ENCODE measurements around the gene INTS1. TPM values are rescaled to one million over a fixed set of nuclear protein-coding genes. Genes with fewer than 3 reads are reported as not detected.

The INTS1 gene
- polyA plus RNA-seq, 1 donor from 2014 or later = 21.1 TPM

DNA sequence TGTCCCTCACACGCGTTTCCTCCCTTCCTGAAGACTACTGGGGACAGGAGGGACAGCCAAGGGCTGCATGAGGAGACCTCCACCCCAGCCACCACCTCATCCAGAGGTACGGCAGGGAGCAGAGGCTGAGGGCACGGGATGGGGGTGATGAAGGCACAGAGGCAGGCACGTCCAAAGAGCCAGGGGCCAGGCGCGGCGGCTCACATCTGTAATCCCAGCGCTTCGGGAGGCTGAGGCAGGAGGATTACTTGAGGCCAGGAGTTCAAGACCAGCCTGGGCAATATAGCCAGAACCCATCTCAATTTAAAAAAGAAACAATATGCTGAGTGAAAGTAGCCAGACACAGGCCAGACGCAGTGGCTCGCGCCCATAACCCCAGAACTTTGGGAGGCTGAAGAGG is 48.2 kb downstream of the INTS1 start:
- TF ChIP-seq POLR2AphosphoS5 (IDR thresholded peaks at IDR 0.05) (no peak), EZH2 (IDR thresholded peaks at IDR 0.05; ENCODE audit: borderline replicate concordance, insufficient read depth, low read length, poor library complexity, severe bottlenecking) (no peak), TAF1 (IDR thresholded peaks at IDR 0.05; ENCODE audit: low read depth) (no peak), SMC3 (conservative IDR thresholded peaks at IDR 0.05; ENCODE audit: poor library complexity) (no peak), RAD21 (conservative IDR thresholded peaks at IDR 0.05) (no peak), EP300 (conservative IDR thresholded peaks at IDR 0.05; ENCODE audit: poor library complexity, severe bottlenecking) (no peak), MXI1 (conservative IDR thresholded peaks at IDR 0.05; ENCODE audit: poor library complexity, severe bottlenecking) (no peak)
- TF ChIP-seq, protein P1, sequence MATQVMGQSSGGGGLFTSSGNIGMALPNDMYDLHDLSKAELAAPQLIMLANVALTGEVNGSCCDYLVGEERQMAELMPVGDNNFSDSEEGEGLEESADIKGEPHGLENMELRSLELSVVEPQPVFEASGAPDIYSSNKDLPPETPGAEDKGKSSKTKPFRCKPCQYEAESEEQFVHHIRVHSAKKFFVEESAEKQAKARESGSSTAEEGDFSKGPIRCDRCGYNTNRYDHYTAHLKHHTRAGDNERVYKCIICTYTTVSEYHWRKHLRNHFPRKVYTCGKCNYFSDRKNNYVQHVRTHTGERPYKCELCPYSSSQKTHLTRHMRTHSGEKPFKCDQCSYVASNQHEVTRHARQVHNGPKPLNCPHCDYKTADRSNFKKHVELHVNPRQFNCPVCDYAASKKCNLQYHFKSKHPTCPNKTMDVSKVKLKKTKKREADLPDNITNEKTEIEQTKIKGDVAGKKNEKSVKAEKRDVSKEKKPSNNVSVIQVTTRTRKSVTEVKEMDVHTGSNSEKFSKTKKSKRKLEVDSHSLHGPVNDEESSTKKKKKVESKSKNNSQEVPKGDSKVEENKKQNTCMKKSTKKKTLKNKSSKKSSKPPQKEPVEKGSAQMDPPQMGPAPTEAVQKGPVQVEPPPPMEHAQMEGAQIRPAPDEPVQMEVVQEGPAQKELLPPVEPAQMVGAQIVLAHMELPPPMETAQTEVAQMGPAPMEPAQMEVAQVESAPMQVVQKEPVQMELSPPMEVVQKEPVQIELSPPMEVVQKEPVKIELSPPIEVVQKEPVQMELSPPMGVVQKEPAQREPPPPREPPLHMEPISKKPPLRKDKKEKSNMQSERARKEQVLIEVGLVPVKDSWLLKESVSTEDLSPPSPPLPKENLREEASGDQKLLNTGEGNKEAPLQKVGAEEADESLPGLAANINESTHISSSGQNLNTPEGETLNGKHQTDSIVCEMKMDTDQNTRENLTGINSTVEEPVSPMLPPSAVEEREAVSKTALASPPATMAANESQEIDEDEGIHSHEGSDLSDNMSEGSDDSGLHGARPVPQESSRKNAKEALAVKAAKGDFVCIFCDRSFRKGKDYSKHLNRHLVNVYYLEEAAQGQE (IDR thresholded peaks at IDR 0.05; ENCODE audit: borderline replicate concordance) = no peak
- TF ChIP-seq, protein P2, sequence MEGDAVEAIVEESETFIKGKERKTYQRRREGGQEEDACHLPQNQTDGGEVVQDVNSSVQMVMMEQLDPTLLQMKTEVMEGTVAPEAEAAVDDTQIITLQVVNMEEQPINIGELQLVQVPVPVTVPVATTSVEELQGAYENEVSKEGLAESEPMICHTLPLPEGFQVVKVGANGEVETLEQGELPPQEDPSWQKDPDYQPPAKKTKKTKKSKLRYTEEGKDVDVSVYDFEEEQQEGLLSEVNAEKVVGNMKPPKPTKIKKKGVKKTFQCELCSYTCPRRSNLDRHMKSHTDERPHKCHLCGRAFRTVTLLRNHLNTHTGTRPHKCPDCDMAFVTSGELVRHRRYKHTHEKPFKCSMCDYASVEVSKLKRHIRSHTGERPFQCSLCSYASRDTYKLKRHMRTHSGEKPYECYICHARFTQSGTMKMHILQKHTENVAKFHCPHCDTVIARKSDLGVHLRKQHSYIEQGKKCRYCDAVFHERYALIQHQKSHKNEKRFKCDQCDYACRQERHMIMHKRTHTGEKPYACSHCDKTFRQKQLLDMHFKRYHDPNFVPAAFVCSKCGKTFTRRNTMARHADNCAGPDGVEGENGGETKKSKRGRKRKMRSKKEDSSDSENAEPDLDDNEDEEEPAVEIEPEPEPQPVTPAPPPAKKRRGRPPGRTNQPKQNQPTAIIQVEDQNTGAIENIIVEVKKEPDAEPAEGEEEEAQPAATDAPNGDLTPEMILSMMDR (IDR thresholded peaks at IDR 0.05; ENCODE audit: poor library complexity, severe bottlenecking) = no peak
- no peaks in the 10 kb centered on the region for H3K9me2 ChIP-seq (ENCODE audit: insufficient read depth, low read length)
- no peak overlapping the region for H3K4me2 ChIP-seq (ENCODE audit: low read length)
- H3K9me3 ChIP-seq (ENCODE audit: low read length) = no peaks in the 10 kb centered on the region
- no peaks in the 10 kb centered on the region for H4K20me1 ChIP-seq (ENCODE audit: insufficient read depth)
- H3K27me3 ChIP-seq (ENCODE audit: insufficient read depth, low read depth, low read length) = no peaks in the 10 kb centered on the region
- no peak overlapping the region for H3K27ac ChIP-seq (ENCODE audit: low read length)
- H3K79me2 ChIP-seq (replicated peaks; ENCODE audit: insufficient read depth, low read length) = no peaks in the 10 kb centered on the region
- no peak overlapping the region for H3K4me3 ChIP-seq (ENCODE audit: low read length)
- no peaks in the 10 kb centered on the region for H3K36me3 ChIP-seq (ENCODE audit: insufficient read depth, low read length)
- H3F3A ChIP-seq (ENCODE audit: insufficient read depth, low read length, poor library complexity, severe bottlenecking) = no peaks in the 10 kb centered on the region
- no peak overlapping the region for H3K9ac ChIP-seq (ENCODE audit: low read length)
- no peak overlapping the region for H2AFZ ChIP-seq (ENCODE audit: low read depth, low read length)

DNA sequence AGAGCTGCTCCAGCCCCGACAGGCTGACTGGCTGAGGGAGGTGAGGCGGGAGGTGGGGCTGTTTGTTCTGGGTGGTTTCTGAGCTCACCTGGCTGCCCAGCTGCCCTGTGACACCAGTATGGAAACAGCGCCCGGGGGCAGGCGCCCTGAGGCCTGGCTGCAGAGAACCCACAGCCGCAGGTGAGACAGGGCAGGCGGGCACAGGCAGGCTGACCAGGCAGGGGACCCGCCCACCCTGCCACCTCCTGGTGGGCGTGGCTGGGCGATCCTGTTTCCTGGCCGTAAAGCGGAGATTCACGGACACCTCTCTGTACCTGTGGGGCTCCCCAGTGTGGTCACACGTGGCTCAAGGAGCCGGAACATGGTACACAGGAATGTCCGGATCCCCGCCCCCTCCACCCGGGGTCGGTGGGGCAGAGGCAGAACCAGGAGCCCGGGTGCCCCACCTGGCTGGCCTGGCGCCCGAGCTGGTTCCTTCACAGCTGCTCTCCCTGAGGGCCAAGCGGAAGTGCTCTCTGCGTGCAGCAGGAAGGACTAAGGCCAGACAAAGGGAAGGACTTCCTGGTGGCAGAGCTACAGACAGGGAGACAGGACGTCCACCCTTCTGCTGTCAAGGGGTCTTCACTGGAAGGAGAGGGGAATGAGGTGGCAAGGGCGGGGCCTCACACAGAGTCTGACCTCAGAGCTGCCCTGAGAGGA is 48.8 kb downstream of the INTS1 start:
- Histone ChIP-seq H3K4me2 (ENCODE audit: low read length) (no peak overlapping the region), H3K4me3 (ENCODE audit: low read length) (no peak overlapping the region), H4K20me1 (ENCODE audit: insufficient read depth) (no peaks in the 10 kb centered on the region), H3K9me2 (ENCODE audit: insufficient read depth, low read length) (no peaks in the 10 kb centered on the region), H3K9ac (ENCODE audit: low read length) (no peak overlapping the region), H3K27ac (ENCODE audit: low read length) (no peak overlapping the region), H2AFZ (ENCODE audit: low read depth, low read length) (no peak overlapping the region), H3F3A (ENCODE audit: insufficient read depth, low read length, poor library complexity, severe bottlenecking) (no peaks in the 10 kb centered on the region), H3K36me3 (ENCODE audit: insufficient read depth, low read length) (no peaks in the 10 kb centered on the region), H3K27me3 (ENCODE audit: insufficient read depth, low read depth, low read length) (no peaks in the 10 kb centered on the region), H3K79me2 (replicated peaks; ENCODE audit: insufficient read depth, low read length) (no peaks in the 10 kb centered on the region), H3K9me3 (ENCODE audit: low read length) (no peaks in the 10 kb centered on the region)
- TF ChIP-seq POLR2AphosphoS5 (IDR thresholded peaks at IDR 0.05) (no peak), TAF1 (IDR thresholded peaks at IDR 0.05; ENCODE audit: low read depth) (no peak), RAD21 (conservative IDR thresholded peaks at IDR 0.05) (no peak), EZH2 (IDR thresholded peaks at IDR 0.05; ENCODE audit: borderline replicate concordance, insufficient read depth, low read length, poor library complexity, severe bottlenecking) (no peak), SMC3 (conservative IDR thresholded peaks at IDR 0.05; ENCODE audit: poor library complexity) (no peak), EP300 (conservative IDR thresholded peaks at IDR 0.05; ENCODE audit: poor library complexity, severe bottlenecking) (no peak), MXI1 (conservative IDR thresholded peaks at IDR 0.05; ENCODE audit: poor library complexity, severe bottlenecking) (no peak)
- TF ChIP-seq, protein P1 (IDR thresholded peaks at IDR 0.05; ENCODE audit: borderline replicate concordance) = no peak
- TF ChIP-seq, protein P2 (IDR thresholded peaks at IDR 0.05; ENCODE audit: poor library complexity, severe bottlenecking) = no peak
